Skin epidermis (tissue), 12 donors: ENCODE measurements around the gene TGFB1.
"Not testable (repeated sequence)": the region's sequence is repeated elsewhere in the genome, so short reads cannot be mapped to it uniquely, and the experiment has no call there.

Source experiments
- H3K27ac ChIP-seq, 21 experiments: fragments of 200-600 bp; sonication (generic) in 11 of 21; one replicate each; pipeline ENCODE4 v1.5.0; 2020; ENCODE audit warnings: mild to moderate bottlenecking in 3 of 21, inconsistent platforms in 2 of 21, moderate library complexity in 2 of 21
- H3K4me3 ChIP-seq, 7 experiments: fragments of 200-600 bp; sonication (generic) in 2 of 7; one replicate each; pipeline ENCODE4 v1.5.0; 2020; ENCODE audit warnings: inconsistent platforms in 2 of 7, mild to moderate bottlenecking in 2 of 7, moderate library complexity in 1 of 7

TGFB1 gene

DNA sequence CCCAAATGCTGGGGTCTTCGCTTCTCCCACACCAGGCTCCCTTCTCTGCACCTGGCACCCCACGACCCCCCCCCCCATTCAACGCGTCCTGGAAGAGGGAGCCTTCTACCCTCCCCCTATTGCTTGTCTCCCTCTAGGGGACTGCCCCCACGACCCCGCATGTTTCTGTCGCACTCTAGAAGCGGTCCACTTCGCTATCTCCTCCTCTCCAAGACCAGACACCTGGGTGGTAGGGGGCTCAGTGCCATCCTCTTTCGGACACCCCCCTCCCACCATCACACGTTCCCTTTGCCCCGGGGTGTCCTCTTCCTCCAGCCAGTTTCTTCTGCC, 1.5 kb downstream of the TGFB1 start:
- Histone ChIP-seq H3K27ac (peak overlapping the region in 20 of 21 experiments; percentile 78 to 96 (median 90)), H3K4me3 (peak overlapping the region; percentile 54 to 96 (median 82))

DNA sequence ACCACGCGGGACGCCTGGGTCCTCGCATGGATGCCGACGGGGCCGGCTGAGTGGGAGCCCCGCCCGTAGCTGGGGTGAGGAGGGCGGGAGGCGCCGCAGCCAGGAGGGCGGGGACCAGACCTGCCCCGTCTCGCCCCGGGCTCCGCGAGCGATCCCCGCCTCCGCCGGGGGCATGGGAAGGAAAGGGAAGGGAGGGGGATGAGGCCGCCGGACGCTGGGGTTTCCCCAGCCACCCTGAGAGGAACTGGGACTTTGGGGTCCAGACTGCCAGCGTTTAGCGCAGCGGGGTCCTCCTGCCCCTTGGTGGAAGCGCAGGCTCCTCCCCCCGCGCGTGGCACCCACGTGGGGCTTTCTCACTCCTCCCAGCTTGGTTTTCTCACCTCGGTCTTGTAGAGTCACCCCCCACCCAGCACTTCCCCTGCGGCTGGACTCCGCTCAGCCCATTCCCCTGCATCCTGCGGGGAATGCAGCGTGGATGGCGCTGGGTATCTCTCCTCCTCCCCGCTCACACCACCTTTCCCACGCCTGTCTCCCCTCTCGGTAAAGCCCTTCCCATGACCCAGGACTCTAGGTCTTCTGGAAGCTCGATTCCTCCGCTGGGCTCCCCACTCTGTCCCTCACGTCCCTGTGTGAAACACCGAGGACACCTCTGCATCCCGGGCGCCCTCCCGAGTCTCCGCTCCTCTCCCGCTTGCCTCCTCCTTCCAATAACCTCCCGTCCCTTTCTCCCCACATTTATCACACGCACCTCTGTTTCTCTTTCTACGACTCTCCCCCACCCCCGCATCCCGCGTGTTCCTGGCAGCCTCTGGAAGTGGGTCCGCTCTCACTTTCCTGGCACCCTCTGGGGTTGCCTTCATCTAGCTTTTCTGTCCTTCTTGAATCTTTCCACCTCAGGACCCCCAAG, 2.1 kb downstream of the TGFB1 start:
- Histone ChIP-seq H3K4me3 (peak overlapping the region; percentile 54 to 96 (median 82)), H3K27ac (peak overlapping the region in 20 of 21 experiments; percentile 78 to 96 (median 90))

- peak overlapping the region; percentile 54 to 96 (median 82) for H3K4me3 ChIP-seq
- peak overlapping the region in 19 of 21 experiments; percentile 78 to 96 (median 90) for H3K27ac ChIP-seq
Measured at GRCh38 chr19:41350735-41351338, 2.9 kb downstream of the TGFB1 start.

- H3K27ac ChIP-seq = not testable (repeated sequence)
Measured at GRCh38 chr19:41346916-41347315, 6.8 kb downstream of the TGFB1 start.

DNA sequence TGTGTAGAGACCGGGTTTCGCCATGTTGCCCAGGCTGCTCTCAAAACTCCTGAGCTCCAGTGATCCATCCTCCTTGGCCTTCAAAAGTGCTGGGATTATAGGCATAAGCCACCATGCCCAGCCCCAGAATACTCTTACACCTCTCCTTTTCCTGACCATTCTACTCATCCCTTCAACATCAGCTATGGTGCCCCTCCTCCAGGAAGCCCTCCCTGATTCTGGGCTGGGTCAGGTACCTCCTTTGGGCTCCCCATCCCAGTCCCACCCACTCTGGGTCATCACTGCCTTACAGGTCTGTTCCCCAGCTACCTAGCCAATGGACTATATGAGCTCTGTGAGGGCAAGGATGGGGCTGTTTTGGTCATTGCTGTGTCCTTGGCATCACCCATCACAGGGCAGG, 9.6 kb downstream of the TGFB1 start:
- Histone ChIP-seq H3K4me3 (no peak overlapping the region), H3K27ac (no peak overlapping the region)

More at GRCh38 chr19:41346916-41347315, 6.8 kb downstream of the TGFB1 start:
- H3K4me3 ChIP-seq = not testable (repeated sequence)

- no peak overlapping the region for H3K4me3 ChIP-seq
- peak overlapping the region in 1 of 21 experiments; percentile 4 for H3K27ac ChIP-seq
Measured at GRCh38 chr19:41341669-41342490, 11.8 kb downstream of the TGFB1 start.

DNA sequence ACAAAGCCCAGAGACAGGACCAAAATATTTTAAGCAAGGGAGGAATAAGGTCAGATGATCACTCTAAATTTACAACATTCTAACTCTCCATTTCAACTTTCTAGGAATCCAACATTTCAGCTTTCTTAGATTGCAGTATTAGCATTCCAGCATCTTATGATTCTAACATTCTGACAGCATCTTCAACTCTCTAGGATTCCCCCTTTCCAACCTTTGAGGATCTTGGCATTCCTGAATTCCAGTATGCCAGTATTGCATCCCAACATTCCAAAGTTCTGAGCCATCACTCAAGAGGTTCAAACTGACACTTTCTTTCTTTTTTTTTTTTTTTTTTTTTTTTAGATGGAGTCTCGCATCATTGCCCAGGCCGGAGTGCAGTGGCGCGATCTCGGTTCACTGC, 13.8 kb downstream of the TGFB1 start:
- Histone ChIP-seq H3K27ac (no peak overlapping the region), H3K4me3 (no peak overlapping the region)

- H3K27ac ChIP-seq = peak overlapping the region in 8 of 21 experiments; percentile 19 to 79 (median 42)
Measured at GRCh38 chr19:41335467-41335866, 18.3 kb downstream of the TGFB1 start.

DNA sequence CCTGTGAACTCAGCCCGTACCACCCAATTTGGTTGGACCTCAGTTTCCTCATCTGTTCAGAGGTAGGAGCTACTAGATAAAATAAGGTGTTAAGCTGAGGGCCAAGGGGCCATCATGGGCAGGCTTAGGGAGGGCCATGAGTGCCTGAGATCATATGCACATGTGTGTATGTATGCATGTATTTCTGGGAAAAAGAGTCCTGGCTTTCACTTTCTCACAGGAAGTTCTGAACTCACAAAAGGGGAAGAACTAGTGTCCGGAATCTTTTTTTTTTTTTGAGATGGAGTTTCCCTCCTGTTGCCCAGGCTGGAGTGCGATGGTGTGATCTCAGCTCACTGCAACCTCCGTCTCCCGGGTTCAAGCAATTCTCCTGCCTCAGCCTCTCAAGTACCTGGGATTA, 18.9 kb downstream of the TGFB1 start:
- H3K27ac ChIP-seq = peak overlapping the region in 15 of 21 experiments; percentile 3 to 79 (median 43)
- no peak overlapping the region for H3K4me3 ChIP-seq

More at GRCh38 chr19:41335467-41335866, 18.3 kb downstream of the TGFB1 start:
- H3K4me3 ChIP-seq = no peak overlapping the region

GRCh38 chr19:41332468-41332867, 21.3 kb downstream of the TGFB1 start:
- peak overlapping the region in 1 of 21 experiments; percentile 35 for H3K27ac ChIP-seq
- no peak overlapping the region for H3K4me3 ChIP-seq

DNA sequence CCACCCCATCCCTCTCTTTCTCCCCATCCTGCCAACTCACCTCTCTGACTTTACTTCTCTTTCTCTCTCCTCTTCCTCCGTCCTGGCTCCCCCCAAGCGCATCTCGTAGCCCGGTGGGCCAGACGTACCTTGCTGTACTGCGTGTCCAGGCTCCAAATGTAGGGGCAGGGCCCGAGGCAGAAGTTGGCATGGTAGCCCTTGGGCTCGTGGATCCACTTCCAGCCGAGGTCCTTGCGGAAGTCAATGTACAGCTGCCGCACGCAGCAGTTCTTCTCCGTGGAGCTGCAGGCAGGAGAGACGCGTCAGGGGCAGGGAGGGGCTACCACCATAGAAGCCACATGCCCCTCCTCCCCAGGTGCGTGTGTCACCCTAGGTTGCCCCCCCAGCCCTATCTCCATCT, 21.7 kb downstream of the TGFB1 start:
- Histone ChIP-seq H3K27ac (peak overlapping the region in 1 of 21 experiments; percentile 35), H3K4me3 (no peak overlapping the region)

DNA sequence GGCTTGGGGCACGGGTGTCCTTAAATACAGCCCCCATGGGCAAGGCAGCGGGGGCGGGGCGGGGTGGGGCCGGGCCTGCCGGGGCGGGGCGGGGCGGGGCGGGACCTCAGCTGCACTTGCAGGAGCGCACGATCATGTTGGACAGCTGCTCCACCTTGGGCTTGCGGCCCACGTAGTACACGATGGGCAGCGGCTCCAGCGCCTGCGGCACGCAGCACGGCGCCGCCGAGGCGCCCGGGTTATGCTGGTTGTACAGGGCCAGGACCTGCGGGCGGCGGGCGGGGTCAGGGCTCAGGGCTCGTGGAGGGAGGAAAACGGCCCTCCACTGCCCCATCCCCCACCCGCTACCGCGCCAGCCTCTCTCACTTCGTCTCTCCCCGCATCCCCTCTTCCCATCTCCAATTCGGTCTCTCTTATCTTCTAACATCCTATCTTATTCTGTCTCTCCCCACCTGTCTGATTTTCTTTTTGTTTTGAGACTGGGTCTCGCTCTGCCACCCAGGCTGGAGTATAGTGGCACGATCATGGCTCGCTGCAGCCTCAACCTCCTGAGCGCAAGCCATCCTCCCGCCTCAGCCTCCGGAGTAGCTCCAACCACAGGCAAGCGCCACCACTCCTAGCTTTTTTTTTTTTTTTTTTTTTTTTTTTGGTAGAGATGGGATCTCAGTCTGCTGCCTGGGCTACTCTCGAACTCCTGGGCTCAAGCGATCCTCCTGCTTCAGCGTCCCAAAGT, 22.6 kb downstream of the TGFB1 start:
- H3K4me3 ChIP-seq = no peak overlapping the region

GRCh38 chr19:41330481-41330880, 23.2 kb downstream of the TGFB1 start:
- H3K27ac ChIP-seq = peak overlapping the region in 3 of 21 experiments; percentile 16 to 94 (median 59)
- H3K4me3 ChIP-seq = no peak overlapping the region

More for the DNA sequence above, 22.6 kb downstream of the TGFB1 start:
- peak overlapping the region in 2 of 21 experiments; percentile 16 to 31 for H3K27ac ChIP-seq

- Histone ChIP-seq H3K4me3 (no peak overlapping the region), H3K27ac (peak overlapping the region; percentile 31 to 95 (median 83))
Measured at GRCh38 chr19:41328842-41329225, 24.9 kb downstream of the TGFB1 start.

DNA sequence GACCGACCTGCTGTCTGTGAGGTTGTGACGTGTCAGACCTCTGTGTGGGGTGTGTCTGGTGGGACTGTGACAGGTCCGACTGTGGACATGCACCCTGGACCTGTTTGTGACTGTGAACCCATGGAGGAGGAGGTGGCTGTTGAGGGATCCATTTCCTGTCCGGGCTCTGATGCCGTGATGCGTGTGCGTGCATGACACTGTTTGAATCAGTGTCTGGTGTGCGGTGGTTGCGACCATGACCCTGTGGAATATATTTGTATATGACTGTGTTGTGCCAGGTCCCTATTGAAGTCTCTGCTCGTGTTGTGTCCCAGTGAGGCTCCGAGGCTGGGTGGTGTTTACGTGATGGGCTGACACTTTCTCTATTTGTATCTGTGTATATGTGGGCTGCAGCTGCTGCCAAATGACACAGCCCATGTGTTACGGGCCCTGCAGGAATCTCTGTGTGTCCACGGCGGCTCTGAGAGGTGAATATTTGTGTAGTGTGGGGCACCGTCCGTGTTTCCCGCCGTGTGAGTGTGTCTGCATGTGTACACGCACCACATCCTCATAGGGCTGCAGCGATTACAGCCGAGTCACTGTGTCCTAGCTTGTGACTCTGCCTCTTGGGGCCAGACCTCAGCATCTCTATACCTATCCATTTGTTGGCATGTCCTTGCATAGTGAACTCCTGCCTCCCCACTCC, 25.4 kb downstream of the TGFB1 start:
- peak overlapping the region; percentile 33 to 95 (median 83) for H3K27ac ChIP-seq
- H3K4me3 ChIP-seq = peak overlapping the region; percentile 8 to 31 (median 12)

DNA sequence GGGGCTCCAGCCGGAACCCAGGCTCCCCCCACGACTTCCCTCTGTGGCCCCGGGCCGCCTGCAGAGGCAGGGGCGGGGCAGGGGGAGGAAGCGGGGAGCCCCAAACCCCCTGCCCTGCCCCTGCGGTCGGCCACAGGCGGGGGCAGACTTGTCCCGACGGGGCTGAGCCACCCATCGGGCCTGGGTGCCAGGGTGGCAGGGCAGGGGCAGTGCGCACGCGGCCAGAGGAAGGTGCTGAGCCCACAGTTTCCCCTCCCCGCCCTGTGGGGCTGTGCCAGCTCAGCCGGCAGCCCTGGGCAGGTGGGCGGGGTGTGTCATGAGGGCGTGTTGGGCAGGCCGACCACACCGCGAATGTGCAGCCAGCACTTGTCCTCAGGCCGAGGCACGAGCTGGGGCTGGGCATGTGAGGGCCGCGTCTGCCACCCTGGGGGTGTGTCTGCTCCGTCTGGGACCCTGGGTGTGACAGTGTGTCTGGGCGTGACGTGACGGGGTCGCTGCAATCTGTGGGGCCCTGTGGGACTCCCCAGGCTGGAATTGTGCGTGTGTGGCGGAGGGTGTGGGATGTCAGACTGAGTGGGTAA, 26.1 kb downstream of the TGFB1 start:
- peak overlapping the region; percentile 8 to 31 (median 12) for H3K4me3 ChIP-seq

GRCh38 chr19:41327076-41327575, 26.6 kb downstream of the TGFB1 start:
- H3K4me3 ChIP-seq = peak overlapping the region; percentile 8 to 31 (median 12)
- peak overlapping the region; percentile 33 to 95 (median 83) for H3K27ac ChIP-seq

More for the DNA sequence above, 26.1 kb downstream of the TGFB1 start:
- peak overlapping the region; percentile 33 to 95 (median 83) for H3K27ac ChIP-seq
